Retinal pigment epithelial cell (primary cell): ENCODE measurements around the gene CAMKMT.

Source experiments
- DNase-seq: peaks from one replicate; pipeline ENCODE4 v3.0.0-alpha.2; 2010; ENCODE audit warnings: low read depth
- H3K4me3 ChIP-seq: 2 replicates; pipeline ENCODE4 v1.5.1; 2011; ENCODE audit warnings: mild to moderate bottlenecking, low read length, control low read depth, moderate library complexity
- TF ChIP-seq, protein P1 (sequence below): conservative IDR thresholded peaks from 2 replicates; pipeline ENCODE4 v1.5.1; 2011; ENCODE audit warnings: low read depth, low read length, control low read depth, inconsistent platforms

The CAMKMT gene

DNA sequence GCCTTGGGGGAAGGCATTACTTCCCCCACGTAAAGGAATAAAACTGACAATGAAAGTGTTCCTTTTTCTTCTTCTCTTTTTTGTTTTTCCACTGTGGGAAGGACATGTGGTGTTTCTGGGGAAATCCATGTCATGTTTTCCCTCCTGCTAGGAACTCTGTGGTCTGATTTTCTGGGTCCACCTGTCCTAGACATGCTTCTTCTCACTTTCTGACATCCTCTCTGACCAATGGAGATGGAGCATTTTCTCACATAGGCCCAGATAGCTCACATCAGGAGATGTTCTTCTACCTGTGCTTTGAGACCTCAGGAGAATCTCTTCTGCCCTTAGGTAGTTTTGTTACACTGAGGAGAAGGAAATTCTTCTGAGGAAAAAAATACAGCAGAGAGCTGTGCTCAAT, 327.8 kb downstream of the CAMKMT start:
- no peak for DNase-seq
- no peak overlapping the region for H3K4me3 ChIP-seq
- TF ChIP-seq, protein P1, sequence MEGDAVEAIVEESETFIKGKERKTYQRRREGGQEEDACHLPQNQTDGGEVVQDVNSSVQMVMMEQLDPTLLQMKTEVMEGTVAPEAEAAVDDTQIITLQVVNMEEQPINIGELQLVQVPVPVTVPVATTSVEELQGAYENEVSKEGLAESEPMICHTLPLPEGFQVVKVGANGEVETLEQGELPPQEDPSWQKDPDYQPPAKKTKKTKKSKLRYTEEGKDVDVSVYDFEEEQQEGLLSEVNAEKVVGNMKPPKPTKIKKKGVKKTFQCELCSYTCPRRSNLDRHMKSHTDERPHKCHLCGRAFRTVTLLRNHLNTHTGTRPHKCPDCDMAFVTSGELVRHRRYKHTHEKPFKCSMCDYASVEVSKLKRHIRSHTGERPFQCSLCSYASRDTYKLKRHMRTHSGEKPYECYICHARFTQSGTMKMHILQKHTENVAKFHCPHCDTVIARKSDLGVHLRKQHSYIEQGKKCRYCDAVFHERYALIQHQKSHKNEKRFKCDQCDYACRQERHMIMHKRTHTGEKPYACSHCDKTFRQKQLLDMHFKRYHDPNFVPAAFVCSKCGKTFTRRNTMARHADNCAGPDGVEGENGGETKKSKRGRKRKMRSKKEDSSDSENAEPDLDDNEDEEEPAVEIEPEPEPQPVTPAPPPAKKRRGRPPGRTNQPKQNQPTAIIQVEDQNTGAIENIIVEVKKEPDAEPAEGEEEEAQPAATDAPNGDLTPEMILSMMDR = no peak

DNA sequence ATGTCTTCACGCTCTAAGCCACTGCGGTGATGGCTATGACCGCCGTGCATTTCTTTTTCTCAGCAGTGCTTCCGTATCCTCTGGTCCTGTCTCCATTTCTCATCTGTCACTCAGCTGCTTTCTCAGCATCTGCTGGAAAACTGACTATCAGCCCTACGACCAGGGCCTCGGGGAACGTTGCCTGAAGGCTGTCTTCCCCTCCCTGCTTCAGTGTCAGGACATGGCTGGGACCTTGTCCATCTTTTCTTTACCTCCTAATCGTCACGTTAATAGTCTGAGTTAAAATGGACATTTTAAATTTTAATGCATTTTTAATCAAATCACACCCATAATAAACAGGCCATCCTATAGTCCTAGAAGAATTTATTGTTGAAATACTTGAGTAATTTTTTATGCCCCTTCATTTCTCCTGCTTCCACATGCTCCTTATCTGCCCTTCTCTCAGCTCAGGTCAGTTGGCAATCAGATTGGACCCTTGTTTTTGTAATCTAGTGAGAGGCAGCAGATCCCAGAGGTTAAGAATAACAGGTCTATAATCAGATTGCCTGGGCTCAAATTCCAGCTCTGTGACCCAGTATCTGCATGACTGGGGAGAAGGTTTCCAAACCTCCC, 329.5 kb downstream of the CAMKMT start:
- DNase-seq = no peak
- TF ChIP-seq, protein P1 = no peak
- no peak overlapping the region for H3K4me3 ChIP-seq

DNA sequence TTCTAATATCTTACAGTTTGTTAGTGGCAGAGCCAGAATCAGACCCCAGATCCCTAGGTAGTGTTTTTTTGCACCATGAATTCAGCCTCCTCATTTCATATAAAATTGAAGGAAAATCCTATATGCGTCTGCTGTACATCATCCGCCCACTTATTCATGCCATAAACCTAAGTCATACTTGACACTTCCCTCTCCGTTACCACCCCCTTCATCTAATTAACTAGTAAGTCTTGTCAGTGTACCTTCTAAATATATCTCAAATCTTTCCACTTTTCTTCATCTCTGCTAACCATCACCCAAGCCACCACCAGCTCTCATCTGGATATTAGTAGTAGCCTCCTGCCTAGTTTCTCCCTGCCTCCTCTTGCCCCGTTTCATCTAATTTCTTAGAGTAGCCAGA, 331.1 kb downstream of the CAMKMT start:
- DNase-seq = no peak
- TF ChIP-seq, protein P1 = no peak

DNA sequence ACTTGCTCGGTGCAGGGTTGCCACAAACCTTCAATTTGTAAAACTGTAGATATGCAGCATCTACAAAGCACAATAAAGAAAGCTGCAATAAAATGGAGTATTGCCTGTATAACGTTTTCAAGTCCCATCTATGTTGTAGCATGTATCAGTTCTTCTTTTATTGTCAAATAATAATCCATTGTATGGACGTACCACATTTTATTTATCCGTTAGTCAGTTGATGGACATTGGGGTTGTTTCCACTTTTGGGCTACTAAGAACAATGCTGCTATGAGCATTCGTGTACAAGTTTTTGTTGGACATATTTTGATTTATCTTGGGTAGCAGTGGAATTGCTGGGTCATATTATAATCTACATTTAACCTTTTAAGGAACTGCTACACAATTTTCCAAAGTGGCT, 339.1 kb downstream of the CAMKMT start:
- TF ChIP-seq, protein P1 = no peak
- no peak overlapping the region for H3K4me3 ChIP-seq
- no peak for DNase-seq

More for the DNA sequence above, 331.1 kb downstream of the CAMKMT start:
- no peak overlapping the region for H3K4me3 ChIP-seq

DNA sequence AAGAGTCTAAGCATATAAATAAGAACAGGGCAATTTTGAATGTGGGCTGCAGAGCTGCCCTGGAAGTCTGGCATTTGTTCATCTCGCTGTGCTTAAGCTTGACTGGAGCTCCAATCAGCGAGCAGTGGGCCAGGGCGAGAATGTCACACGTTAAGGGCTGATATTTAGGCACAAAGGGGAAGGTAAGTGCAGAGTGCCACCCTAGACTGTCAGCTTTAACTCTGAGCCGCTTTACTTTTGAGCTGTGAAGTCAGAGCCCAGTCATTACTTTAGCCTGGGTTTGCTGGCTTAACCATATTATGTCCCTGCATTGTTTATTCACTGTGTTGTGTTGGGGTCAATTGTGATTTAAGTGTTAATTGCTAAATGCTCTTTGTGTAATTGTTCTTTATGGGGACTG, 343.6 kb downstream of the CAMKMT start:
- no peak for DNase-seq
- TF ChIP-seq, protein P1 = no peak
- H3K4me3 ChIP-seq = no peak overlapping the region

DNA sequence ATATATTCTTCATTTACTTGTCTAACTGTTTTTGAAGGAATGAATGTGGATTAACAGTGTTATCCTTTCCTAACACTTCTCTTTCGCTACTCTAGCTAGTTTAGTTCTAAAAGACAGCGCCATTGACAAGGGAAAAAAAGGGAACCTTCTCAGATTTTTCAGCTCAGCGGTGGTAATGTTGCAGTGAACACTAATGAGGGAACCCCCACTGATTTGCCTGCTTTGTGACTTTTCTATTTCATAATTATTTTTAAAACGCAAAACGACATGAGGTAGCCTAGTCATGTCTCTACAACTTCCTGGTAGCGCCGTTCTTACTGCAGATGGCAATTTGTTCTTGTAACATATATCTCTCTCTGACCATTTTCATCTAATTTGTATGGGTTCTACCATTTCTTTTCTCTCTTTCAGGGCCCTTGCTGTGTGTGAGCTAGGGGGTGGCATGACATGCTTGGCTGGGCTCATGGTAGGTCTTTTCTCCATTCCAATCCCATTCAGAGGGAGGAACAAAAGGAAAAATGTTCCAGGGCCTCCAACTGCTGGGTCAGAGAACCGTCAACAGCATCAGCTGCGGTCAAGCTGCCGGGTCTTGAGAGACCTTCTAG, 344.2 kb downstream of the CAMKMT start:
- no peak for DNase-seq
- no peak overlapping the region for H3K4me3 ChIP-seq
- TF ChIP-seq, protein P1 = no peak
